Right hindlimb (tissue), 1 donor: ENCODE results near the gene GOLGA7B.
"Not testable (repeated sequence)": the region's sequence is repeated elsewhere in the genome, so short reads cannot be mapped to it uniquely, and the experiment has no call there.

Experiments
- DNase-seq: peaks from one replicate; pipeline ENCODE4 v3.0.0-alpha.2; 2018

Gene GOLGA7B

GRCh38 chr10:97836446-97836845, 13.2 kb upstream of the GOLGA7B start:
- DNase-seq = no peak

DNA sequence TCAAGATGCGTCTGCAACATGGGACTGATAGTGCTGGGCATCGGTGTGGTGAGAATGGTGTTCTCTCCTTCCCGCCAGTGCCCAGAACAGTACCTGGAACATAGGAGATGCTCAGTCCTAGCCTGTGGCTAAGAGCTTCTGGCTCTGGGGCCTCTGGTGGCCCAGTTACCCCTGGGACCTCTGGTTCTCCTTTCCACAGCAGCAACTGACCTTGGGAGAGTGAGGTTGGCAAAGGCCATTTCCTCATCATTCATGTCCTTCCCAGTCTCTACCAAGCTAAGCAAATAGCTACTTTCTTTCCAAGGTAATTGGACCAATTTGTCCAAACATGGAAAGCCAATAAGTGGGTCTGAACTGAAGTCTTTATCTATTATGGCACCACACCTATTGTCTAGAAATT, 11.6 kb upstream of the GOLGA7B start:
- no peak for DNase-seq

GRCh38 chr10:97841166-97841565, 8.5 kb upstream of the GOLGA7B start:
- not testable (repeated sequence) for DNase-seq

DNA sequence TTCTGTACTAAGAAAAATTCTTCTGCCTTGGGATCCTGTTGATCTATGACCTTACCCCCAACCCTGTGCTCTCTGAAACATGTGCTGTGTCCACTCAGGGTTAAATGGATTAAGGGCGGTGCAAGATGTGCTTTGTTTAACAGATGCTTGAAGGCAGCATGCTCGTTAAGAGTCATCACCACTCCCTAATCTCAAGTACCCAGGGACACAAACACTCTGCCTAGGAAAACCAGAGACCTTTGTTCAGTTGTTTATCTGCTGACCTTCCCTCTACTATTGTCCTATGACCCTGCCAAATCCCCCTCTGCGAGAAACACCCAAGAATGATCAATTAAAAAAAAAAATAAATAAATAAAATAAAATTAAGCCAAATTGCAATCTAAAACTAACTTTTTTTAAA, 7.5 kb upstream of the GOLGA7B start:
- not testable (repeated sequence) for DNase-seq

DNA sequence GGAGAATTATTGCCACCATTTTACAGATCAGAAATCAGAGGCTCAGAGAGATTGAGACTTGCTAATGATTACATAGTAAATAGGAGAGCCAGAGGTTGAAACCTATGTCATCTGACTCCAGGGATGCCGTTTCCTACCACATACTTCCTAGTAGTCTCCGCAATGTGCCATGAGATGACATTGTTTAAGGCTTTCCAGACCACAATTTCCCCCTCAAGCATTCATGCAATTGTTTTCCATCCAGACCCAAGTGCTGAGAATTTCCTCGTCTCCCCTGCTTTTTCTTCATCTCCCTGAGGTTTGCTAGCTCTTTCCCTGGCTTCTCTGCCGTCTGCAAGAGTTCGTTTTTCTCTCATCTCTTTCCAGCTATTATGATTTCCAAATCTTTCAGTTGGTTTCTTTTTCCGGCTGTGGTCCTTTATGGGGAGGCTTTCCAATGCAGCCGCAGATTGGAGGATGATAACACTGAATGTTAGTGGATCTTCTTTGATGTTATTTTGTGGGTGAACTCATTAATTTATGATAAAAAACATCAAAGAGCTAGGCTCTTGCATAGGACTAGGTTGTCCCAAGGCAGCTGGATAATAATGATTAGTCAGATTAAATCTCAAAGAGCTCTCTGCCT, 6.9 kb upstream of the GOLGA7B start:
- no peak for DNase-seq

GRCh38 chr10:97843281-97843671, 6.4 kb upstream of the GOLGA7B start:
- DNase-seq = no peak

GRCh38 chr10:97843972-97844371, 5.7 kb upstream of the GOLGA7B start:
- not testable (repeated sequence) for DNase-seq

DNA sequence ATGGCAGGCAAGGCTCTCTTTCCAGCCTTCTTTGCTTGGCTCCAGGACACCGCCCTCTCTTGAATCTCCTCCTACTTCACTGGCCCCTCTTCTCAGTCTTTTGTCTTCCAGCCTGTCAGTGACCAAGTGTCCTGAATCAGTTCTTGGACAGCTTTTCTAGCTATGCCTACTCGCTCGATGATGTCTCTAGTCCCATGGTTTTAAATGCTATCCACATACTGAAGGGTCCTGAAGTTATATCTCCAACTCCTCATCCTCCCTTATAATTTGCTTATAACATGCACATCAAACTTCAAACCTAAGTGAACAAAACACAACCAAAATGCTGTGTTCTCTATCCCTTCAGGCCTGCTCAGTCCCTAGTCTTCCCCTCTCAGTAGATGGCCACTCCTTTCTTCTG, 5.0 kb upstream of the GOLGA7B start:
- no peak for DNase-seq

GRCh38 chr10:97849103-97849686, 448 bp upstream of the GOLGA7B start:
- DNase-seq = no peak

GRCh38 chr10:97850446-97850845, 803 bp downstream of the GOLGA7B start:
- DNase-seq = no peak

- no peak for DNase-seq
These were observed 1.8 kb downstream of the GOLGA7B start for GRCh38 chr10:97851341-97852001.

DNA sequence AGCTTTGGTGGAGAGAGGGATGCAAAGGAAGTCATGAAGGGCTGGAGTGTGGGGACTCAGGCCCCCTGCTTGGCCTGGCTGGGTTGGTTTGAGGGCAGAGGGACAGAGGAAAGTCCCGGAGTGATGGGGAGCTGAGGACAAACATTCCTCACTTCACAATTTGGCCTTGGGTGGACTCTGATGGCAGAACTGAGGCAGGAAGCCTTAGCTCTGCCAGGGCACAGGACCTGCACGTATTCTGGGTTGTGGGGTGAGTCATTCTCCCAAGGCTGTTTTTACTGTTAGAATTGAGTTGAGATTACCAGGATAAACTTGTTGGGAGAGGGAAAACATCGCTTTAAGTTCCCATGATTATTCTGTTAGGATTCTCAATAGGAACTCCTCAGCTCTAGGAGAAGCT, 2.6 kb downstream of the GOLGA7B start:
- no peak for DNase-seq

DNA sequence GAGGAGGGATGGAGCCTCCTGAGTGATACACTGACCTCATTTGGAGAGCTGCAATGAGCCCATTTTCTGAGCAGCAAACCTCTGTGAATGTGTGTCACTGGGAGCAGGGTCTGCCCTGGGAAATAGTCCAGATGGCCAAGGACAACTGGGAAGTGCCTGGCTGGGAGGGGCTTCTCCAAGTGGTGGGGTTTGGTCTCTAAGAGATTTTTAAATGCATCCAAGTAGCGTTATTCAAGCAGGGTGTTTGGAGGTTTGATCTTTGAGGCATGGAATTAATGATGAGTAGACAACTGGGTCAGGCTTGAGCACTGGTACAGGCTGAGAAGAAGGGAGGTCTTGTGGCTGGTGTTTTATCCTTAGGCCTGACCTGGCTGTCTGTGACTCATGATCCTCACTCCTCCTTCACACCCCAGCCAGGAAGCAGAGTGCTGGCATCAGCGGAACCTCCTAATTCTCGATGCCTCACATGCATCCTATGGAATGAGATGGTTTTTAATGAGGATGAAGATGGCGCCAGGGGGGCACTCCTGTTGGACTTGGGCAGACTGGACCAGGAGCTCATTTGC, 3.3 kb downstream of the GOLGA7B start:
- no peak for DNase-seq

DNA sequence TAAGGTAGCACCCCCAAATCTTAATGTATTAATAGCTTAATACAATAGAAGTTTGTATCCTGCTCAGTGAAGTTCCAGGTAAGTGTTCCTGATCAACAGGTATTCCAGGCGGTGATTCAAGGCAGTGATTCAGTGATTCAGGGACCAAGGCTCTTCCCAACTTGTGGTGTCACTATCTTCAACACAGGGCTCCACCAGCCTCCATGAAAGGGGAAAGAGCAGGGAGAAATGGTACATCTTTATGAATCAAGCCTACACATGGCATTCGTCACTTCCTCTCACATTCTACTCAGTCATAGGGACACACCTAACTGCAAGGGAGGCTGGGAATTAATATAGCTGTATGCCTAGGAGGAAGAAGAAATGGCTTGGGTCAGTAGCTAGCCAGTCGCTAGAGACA, 5.1 kb downstream of the GOLGA7B start:
- DNase-seq = no peak

GRCh38 chr10:97858001-97858439, 8.4 kb downstream of the GOLGA7B start:
- no peak for DNase-seq

DNA sequence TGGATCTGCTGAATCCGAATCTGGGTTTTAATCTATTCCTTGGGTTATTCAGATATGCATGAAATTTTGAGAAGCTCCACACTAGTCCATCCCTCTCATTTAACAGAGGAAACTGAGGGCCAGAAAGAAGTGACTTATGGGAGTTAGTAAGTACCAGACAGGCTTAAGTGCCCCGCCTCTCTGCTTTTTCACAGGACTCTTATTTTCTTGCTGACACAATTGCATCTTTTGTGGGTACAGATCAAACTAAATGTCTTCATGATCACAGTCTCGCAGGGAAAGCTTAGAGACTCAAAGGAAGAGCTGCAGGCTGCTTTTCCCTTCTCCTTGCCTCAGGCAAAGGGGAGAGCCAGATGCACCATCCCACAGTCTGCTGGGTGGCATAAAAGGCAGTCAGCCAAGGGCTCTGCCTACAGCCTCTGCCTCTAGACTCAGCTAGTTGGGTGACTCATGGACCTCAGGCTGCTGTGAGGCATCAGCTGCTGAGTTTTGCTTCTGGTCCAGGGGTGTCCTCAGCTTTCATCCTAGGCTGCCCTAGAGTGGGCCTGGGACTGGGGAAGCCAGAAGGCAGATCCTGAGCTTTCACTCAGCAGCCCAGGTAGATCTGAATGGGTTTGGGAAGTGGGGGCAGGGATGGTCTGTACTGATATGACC, 11.6 kb downstream of the GOLGA7B start:
- DNase-seq = no peak

DNA sequence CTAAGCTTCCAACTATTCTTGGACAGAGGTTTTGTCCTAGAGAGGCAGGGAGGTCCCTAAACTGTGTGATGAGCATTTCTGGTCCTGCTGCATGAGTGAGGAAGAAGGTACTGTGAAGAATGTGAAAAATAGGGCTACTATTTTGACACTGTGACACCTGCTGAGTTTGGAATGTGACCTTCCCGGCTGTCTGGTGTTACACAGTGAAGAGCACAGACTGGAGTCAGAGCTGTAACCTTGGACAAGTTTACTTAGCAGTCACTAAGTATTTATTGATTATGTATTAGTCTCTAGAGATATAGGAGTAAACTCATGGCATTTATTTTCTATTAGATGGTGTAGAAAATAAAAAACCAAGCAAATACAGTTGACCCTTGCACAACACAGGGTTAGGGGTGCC, 12.3 kb downstream of the GOLGA7B start:
- no peak for DNase-seq

- DNase-seq = no peak
These were observed 14.2 kb downstream of the GOLGA7B start for GRCh38 chr10:97863808-97864207.

GRCh38 chr10:97865488-97865887, 15.8 kb downstream of the GOLGA7B start:
- no peak for DNase-seq

DNA sequence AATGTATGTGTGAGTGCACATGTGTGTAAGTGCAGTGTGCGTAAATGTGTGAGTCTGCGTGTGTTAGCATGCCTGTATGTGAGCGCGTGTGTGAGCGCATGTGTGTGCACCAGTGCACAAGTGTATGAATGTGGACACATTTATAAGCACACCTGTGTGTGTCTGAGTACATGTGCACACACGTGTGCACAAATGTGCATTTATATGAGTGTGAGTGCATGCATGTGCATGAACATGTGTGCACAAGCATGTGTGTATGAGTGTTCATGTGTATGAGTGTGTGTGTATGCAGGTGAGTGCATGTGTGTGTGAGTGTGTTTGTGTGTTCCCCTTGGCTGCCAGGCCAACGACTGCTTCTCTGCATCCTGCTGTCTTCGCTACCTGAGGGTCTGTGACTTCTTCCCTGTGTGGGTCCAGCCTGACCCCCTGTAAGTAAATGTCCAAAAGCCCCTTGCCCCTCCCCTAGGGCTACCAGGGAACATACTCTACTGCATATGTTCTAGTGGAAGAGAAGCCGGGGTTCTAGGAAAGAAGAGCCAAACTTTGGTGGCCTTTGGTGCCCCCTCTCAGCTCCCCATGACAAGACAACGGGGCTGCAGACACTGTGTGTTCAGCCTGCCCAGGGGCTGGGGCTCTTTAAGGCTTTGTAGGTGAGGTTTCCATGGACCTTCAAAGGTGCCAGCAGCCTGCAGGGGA, 17.0 kb downstream of the GOLGA7B start:
- DNase-seq = no peak

GRCh38 chr10:97867220-97867800, 17.7 kb downstream of the GOLGA7B start:
- DNase-seq = no peak

DNA sequence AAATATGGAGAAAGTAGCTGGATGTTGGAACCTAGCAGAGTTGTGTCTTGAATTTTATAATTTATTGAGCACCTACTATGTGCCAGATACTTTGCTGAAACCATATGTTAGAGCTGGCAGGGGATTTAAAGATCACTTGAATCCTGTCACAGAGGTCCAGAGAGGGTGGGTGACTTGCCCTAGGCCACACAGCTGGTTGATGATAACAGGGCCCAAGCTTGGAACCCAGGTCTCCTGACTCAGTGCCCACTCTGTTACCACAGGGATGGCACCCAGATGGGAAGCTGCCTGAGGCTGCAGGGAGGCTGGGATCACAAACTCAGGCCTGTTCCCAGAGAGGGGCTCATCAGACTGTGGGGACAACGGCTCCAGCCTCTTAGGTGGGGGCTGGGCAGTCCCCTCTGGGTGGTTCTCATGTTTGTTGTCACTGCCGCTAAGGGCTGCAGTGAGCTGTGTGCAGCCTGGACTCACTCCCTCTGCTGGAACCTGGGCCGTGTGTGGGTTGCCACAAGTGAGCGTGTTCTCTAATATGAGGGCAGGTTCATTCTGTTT, 18.6 kb downstream of the GOLGA7B start:
- DNase-seq = no peak
